ENCODE data around the gene LHFPL6.

DNA sequence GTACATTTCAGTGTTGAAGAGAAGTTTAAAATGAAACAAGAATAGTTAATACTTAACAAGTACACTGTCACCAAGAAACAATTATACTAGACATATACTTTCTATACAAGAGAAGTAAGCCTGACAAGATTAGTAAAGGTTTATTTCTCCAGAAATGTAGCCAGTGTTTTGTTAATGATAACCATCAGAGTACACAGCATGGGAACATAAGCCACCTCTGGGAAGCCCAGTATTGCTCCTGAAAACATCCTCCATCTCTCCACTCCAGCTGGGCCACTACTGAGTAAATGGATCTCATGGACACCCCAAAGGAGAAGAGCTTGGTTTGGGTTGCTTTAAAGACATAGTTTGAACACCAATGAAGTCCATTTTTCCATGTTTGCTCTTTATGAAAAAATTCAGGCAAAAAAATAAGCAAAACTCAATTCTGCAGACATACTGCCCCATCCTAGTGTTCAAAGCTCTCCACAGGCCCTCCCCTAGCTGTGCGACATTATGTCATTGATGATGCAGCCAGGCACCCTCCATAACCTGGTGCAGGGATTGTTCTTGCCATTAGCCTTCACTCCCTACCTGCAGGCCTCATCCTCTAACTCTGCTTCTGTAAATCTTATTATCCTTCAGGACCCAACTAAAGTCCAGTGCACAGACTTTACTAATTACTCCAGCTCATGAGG lies 61.9 kb downstream of the LHFPL6 start:
- no peak for TF ChIP-seq EP300 (IDR thresholded peaks at IDR 0.05)
- TF ChIP-seq, protein P1, sequence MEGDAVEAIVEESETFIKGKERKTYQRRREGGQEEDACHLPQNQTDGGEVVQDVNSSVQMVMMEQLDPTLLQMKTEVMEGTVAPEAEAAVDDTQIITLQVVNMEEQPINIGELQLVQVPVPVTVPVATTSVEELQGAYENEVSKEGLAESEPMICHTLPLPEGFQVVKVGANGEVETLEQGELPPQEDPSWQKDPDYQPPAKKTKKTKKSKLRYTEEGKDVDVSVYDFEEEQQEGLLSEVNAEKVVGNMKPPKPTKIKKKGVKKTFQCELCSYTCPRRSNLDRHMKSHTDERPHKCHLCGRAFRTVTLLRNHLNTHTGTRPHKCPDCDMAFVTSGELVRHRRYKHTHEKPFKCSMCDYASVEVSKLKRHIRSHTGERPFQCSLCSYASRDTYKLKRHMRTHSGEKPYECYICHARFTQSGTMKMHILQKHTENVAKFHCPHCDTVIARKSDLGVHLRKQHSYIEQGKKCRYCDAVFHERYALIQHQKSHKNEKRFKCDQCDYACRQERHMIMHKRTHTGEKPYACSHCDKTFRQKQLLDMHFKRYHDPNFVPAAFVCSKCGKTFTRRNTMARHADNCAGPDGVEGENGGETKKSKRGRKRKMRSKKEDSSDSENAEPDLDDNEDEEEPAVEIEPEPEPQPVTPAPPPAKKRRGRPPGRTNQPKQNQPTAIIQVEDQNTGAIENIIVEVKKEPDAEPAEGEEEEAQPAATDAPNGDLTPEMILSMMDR (IDR thresholded peaks at IDR 0.05): no peak
